ENCODE data around the gene MDFIC2. TPM values are rescaled to one million over a fixed set of nuclear protein-coding genes. Genes with fewer than 3 reads are reported as not detected.

Gene MDFIC2
- total and polyA plus RNA-seq, 2 experiments from 2014 or later: not detected

DNA sequence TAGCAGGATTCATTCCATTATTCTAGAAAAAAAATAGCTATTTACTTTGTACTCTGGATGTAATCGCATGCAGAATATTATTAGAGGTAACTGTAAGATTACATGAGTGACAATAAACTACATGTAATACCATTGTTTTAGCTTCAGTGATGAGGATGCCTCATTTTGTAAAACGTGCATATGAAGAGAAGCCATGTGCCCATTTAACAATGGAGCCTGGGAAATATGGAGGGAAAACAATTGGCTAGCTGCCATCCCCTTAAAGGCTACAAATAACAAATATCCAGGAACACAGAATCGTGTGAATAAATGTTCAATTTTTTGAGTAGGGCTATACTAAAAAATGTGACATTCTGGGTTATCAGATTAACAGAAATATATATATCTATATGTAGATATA lies 161.8 kb downstream of the MDFIC2 start:
- WGBS, 2 experiments (ENCODE audit: low coverage in 1 of 2, low lambda C conversion rate in 2 of 2, missing lambda C conversion rate in 2 of 2): 7 to 12% methylated on average over 3 of the region's 3 CpGs
- no peak overlapping the region for H2AFZ ChIP-seq
- H4K20me1 ChIP-seq (ENCODE audit: insufficient read depth): no peaks in the 10 kb centered on the region

DNA sequence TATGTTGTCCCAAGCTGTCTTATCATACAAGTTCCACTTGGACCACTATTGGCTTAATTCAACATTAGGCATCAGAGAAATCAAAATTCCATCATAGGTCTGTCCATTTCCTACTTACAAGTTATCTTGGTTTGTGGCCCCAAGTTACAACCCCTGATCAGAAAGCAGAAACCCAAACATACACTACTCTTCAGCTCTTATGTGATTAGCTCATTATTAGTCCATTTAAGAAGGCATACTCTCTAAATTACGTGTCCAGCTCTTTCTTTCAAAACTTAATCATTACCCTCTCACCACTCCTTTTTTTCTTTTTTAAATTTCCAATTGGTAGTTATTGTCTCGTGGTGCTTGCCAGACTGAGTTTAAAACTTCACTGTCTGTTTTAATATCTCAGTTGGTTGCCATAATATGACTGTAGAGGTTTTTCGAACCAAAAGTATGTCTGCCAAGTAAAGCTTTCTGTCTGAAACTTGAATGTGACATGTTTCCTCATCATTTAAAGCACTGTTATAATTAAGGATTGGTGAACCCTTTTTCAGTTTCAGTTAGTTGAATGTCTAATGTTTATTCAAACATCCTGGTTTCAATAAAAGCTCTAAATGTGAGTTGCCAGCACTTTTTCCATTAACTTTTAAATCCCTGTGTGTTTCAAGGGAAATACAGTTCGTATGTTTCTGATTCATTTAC lies 162.6 kb downstream of the MDFIC2 start:
- Histone ChIP-seq H3K27me3 (replicated peaks; ENCODE audit: insufficient read depth) (no peaks in the 10 kb centered on the region), H3K79me2 (ENCODE audit: insufficient read depth) (no peaks in the 10 kb centered on the region), H3K4me1 (ENCODE audit: insufficient read depth) (no peaks in the 10 kb centered on the region), H3K9me3 (ENCODE audit: low read depth) (no peaks in the 10 kb centered on the region), H3K4me3 (no peak overlapping the region), H3F3A (ENCODE audit: insufficient read depth) (no peaks in the 10 kb centered on the region), H3K9me2 (ENCODE audit: insufficient read depth) (no peaks in the 10 kb centered on the region), H3K36me3 (ENCODE audit: low read depth) (no peaks in the 10 kb centered on the region), H3K9ac (no peak overlapping the region), H4K20me1 (ENCODE audit: insufficient read depth) (no peaks in the 10 kb centered on the region), H3K4me2 (ENCODE audit: unreplicated experiment) (no peak overlapping the region), H3K27ac (no peak overlapping the region), H2AFZ (no peak overlapping the region)
- in situ Hi-C loops (cut with MboI): no loop called here
- TF ChIP-seq EZH2phosphoT487 (IDR thresholded peaks at IDR 0.05; ENCODE audit: insufficient read depth, low read depth) (no peak), EZH2 (IDR thresholded peaks at IDR 0.05; ENCODE audit: insufficient read depth, poor library complexity, severe bottlenecking) (no peak)
- DNase-seq: no peak
- WGBS, 2 experiments (ENCODE audit: low coverage in 1 of 2, low lambda C conversion rate in 2 of 2, missing lambda C conversion rate in 2 of 2): 0 to 1% methylated on average over 4 of the region's 4 CpGs

More for the DNA sequence above, 161.8 kb downstream of the MDFIC2 start:
- Histone ChIP-seq H3K4me3 (no peak overlapping the region), H3K27me3 (replicated peaks; ENCODE audit: insufficient read depth) (no peaks in the 10 kb centered on the region), H3K9me3 (ENCODE audit: low read depth) (no peaks in the 10 kb centered on the region), H3K27ac (no peak overlapping the region), H3K9me2 (ENCODE audit: insufficient read depth) (no peaks in the 10 kb centered on the region), H3F3A (ENCODE audit: insufficient read depth) (no peaks in the 10 kb centered on the region), H3K4me1 (ENCODE audit: insufficient read depth) (no peaks in the 10 kb centered on the region), H3K4me2 (ENCODE audit: unreplicated experiment) (no peak overlapping the region), H3K79me2 (ENCODE audit: insufficient read depth) (no peaks in the 10 kb centered on the region), H3K36me3 (ENCODE audit: low read depth) (no peaks in the 10 kb centered on the region), H3K9ac (no peak overlapping the region)
- in situ Hi-C loops (cut with MboI): no loop called here
- no peak for DNase-seq
- TF ChIP-seq EZH2 (IDR thresholded peaks at IDR 0.05; ENCODE audit: insufficient read depth, poor library complexity, severe bottlenecking) (no peak), EZH2phosphoT487 (IDR thresholded peaks at IDR 0.05; ENCODE audit: insufficient read depth, low read depth) (no peak)

All from GM23248 (cell line).